GM12874 (cell line): ENCODE measurements around the gene IGFL4.

Source experiments
- TF ChIP-seq, protein P1 (sequence below): IDR thresholded peaks from 2 replicates; pipeline ENCODE4 v1.5.1; 2011; ENCODE audit warnings: low read depth, mild to moderate bottlenecking, control low read depth, low read length, moderate library complexity; ENCODE audit not compliant: insufficient read depth

Gene IGFL4

DNA sequence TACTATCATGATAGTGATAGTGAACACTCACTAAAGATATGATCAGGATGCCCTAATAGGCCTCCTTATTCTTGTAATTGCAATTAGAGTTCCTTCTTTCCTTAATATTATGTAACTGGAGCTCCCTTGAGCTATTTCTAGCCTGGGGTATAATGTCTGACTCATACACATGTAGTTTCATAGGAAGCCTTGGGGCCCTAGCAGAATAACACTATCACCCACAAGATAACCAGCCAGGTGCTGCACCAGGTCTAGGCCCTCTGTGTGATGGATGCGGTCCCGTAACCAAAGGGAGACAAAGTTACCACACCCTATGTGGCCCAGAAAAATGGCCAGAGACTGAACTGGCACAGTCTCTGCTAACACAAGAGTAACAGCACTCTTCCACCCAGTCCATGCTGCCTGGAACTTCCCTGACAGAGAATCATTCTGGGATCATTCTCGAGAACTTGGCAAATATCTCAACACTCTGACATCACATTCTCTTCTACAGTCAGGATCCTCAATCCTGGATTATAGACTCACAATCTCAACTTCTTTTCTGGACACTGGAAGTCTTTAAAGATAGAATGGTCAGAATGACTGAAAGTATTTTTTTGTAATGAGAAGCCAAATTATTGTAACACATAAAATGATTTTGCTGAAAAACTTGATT, 32.6 kb upstream of the IGFL4 start:
- TF ChIP-seq, protein P1, sequence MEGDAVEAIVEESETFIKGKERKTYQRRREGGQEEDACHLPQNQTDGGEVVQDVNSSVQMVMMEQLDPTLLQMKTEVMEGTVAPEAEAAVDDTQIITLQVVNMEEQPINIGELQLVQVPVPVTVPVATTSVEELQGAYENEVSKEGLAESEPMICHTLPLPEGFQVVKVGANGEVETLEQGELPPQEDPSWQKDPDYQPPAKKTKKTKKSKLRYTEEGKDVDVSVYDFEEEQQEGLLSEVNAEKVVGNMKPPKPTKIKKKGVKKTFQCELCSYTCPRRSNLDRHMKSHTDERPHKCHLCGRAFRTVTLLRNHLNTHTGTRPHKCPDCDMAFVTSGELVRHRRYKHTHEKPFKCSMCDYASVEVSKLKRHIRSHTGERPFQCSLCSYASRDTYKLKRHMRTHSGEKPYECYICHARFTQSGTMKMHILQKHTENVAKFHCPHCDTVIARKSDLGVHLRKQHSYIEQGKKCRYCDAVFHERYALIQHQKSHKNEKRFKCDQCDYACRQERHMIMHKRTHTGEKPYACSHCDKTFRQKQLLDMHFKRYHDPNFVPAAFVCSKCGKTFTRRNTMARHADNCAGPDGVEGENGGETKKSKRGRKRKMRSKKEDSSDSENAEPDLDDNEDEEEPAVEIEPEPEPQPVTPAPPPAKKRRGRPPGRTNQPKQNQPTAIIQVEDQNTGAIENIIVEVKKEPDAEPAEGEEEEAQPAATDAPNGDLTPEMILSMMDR: no peak

DNA sequence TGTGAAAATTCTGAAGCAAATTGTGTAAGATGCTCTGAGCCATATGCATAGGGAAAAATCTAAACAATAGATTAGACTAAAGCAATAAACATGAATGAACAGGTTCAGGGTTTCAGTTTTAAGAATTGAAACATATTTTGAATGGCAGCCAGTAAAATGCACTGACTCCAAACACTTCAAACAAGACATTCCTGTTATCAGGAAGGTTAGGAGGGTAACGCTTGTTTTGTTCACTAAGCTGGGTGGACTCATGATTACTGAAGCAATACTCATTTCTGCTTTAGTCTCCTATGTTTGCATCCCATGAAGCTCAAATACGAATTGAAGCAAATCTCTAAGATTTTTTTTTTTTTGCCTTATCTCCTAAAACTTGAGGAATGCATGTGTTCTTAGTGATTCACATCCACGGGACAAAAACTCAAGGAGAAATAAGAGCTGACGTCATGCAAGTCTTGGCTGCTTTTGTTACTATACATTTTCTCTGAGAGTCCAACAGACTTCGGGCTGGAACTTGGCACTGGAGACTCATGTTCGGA, 29.1 kb upstream of the IGFL4 start:
- TF ChIP-seq, protein P1: no peak

DNA sequence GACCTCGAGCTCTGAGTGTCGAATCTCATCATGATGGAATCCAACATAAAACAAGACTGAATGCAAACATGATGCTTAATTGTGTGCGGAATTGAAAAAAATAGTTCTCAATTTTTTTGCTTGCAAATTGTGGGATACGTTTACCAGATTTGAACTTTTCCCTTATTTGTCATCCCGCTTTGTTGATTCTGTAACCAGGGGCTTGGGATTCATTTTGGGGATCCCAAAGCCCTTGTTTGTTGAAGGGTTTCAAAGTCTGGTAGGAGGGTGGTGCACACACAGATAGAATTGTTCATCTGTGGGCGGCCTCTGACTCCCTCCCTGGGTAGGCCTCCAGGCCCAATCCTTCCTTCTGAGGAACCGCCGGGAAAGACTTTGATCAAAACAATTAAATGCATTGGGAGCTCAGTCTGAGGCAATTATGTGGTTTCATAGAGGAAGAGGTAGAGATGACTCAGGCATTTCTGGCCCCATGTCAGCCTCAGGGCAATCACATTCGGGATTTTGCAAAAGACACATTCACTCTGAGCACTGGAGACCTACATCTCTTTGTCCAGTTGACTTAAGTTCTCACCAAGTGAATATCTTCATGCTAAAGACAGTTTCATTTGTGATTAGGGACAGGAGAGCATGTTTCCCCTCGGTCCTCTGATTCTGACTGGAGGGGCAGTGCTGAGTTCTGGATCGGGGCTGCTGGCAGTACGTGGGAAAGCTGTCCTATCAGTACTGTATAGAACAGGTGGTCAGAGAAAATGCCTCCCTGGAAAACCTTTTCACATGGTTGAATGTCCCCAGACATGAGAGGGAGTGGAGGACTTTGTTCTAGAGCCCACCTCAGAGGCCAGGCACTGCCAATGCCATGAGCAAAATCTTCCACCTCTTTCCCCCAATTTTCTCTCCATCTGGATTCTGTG, 27.8 kb upstream of the IGFL4 start:
- TF ChIP-seq, protein P1: no peak

DNA sequence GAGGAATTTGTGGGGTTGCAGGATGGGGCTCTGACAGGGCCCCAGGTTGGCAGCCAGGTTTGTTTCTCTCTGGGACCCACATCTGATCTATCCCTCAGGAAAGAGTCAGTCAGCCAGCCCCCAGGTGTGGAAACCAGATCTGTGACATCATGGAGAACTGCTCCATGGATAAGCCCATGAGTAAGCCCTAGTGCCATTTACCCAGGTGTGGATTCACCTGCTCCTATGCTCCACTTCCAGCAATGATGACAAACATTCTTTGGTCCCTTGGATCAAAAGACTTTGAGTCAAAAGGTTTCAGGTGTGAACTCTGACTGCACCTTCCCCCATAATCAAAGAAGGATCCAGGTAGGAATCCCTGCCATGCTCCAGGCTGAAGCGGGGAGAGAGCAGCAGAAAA, 26.9 kb upstream of the IGFL4 start:
- TF ChIP-seq, protein P1: no peak

DNA sequence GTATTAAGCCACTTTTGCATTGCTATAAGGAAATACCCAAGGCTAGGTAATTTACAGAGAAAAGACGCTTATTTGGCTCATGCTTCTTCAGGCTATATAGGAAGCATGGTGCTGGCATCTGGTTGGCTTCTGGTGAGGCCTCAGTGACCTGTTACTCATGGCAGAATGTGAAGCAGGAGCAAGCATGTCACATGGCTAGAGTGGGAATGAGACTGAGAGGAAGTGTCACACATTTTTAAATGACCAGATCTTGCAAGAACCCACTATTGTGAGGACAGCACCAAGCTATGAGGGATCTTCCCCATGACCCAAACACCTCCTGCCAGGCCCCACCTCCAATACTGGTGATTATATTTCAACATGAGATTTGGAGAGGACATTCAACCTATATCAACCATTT, 25.7 kb upstream of the IGFL4 start:
- TF ChIP-seq, protein P1: no peak

DNA sequence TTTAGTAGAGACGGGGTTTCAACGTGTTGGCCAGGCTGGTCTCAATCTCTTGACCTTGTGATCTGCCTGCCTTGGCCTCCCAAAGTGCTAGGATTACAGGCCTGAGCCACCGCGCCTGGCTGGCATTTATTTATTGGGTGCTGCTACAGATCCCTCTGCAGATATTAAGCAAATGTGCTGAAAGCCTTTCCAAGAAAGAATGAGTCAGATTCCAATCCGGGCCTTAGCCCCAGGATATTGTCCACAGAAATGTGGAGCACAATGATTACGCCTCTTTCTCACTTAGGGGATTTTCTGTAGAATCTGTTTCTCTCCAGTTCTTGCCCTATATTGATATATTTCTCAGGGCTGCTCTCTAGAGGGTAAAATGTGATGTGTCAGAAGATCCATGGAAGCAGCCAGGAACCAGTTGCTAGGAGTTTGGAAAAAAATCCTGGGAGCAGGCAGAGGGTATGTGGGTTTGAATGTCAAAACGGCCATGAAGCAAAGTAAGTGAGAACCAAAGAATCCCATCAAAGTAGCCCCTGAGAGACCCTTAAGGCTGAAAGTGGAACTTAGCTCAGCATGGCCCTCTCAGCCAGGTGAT, 24.8 kb upstream of the IGFL4 start:
- TF ChIP-seq, protein P1: no peak

DNA sequence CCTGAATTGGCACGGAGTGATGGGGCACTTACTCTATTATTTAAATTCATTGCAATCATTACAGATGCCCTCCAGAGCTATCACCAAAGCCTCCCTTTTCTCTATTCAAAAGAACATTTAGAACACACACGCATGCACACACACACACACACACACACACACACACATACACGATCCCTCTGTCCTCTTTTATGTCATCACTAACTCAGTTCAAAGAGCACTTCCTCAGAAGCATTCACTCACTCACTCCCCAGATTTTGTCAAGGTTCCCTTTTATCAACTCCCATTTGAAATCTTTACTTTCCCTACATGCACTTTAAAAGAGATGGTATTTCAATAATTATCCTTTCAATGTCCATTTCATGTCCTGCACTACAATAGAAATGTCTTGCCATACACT, 22.4 kb upstream of the IGFL4 start:
- TF ChIP-seq, protein P1: no peak
